GM19324 (cell line): Measurements from ENCODE around the gene AACS.
"Not testable (repeated sequence)": the region's sequence is repeated elsewhere in the genome, so short reads cannot be mapped to it uniquely, and the experiment has no call there.

ENCODE experiments used
- ATAC-seq: cut with Tn5 transposase; IDR thresholded peaks from one replicate; pipeline ENCODE4 v1.9.1; 2021; ENCODE audit warnings: mild to moderate bottlenecking, moderate library complexity; ENCODE audit not compliant: unreplicated experiment, low FRiP score

Gene AACS

GRCh38 chr12:125090437-125090836 is 25.2 kb downstream of the AACS start:
- ATAC-seq = no peak

DNA sequence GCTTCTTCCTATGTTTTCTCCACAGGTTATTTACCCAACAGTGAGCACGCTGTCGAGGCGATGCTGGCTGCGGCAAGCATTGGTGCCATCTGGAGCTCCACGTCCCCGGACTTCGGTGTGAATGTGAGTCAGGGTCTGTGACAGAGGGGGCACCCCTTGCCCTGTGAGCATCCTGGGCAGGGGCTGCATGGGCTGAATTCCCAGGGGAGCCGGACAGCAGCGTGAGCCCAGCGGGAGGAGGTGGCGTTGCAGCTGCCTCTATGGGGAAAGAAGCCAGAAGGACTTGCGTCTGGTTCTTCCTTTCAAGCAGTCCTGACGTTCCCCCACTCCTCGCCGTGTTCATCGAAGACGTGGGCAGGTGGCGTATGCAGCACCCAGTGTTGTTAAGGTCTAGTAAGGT is 26.2 kb downstream of the AACS start:
- no peak for ATAC-seq

DNA sequence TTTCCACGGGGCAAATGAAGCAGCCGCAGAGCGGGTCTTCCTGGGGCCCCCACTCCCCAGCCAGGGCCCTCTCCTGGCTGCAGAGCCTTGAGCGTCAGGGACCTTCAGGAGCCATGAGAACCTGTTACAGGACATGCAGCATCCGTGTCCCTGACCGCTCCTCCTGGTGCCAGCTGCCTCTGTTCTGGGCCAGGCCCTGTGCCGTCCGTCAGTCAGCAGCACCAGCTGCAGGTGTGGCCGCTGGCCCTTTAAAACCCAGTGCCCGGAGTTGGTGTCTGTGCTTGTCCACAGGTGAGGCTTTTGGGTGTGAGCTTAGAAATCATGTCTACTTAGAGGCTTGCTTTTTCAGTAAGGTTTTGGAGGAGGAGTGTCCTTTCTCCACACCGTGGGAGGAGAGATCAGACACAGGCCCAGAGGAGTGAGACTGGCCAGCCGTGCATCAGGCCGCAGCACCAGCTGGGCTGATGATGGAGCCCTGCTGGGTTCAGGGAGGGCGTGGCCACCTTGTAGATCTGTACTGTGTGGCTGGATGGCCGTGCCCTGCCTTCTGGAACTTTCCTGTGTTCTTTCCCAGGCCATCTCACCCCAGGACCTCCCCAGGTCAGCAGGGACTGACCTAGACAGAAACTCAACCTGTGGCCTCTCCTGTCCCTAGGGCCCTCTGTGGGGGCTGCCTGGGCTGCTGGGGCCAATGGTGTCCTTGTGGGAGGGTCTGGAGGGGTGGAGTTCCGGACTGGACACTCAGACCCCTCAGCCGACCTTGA is 27.1 kb downstream of the AACS start:
- ATAC-seq = no peak

- no peak for ATAC-seq
Measured at GRCh38 chr12:125092872-125093680, 27.8 kb downstream of the AACS start.

- no peak for ATAC-seq
Measured at GRCh38 chr12:125093681-125094330, 28.6 kb downstream of the AACS start.

DNA sequence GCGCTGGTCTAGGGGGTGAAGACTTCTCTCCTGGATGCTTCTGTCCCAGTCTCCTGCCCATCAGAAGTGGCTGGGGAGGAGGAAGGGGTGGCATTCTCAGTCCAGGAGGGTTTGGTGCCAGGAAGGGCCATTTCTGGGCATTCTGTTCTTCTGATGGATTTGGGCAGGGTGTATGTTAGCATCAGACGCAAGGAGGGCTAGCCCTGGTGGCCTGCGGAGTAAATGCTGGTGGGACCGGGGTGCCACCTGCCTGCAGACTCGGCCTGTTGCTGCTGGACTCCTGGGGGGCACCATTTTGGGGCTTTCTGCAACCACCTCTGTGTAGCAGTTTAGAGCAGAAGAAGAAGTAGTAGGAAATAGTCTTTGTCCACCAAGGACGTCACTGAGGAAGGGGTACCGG is 31.7 kb downstream of the AACS start:
- no peak for ATAC-seq

DNA sequence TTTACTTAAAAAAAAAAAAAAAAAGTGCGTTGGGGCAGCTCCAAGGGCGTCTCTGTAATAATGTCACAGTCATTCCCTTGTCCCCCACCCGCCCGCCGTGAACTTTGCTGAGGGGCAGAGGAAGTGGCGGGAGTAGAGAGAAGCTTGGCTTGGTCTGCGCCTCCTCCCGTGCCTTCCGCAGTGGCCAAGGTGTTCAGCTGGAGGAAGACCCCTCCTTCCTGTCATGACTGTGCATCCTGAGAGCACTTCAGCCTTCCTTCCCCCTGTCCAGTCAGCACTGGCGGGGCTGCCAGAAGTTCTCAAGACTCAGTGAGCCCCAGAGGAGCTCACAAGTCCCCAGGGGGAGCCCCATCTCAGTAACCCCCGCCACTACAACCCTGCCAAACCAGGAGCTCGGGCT is 32.2 kb downstream of the AACS start:
- ATAC-seq = no peak

- no peak for ATAC-seq
Measured at GRCh38 chr12:125098676-125099408, 33.6 kb downstream of the AACS start.

GRCh38 chr12:125099409-125099782 is 34.2 kb downstream of the AACS start:
- no peak for ATAC-seq

GRCh38 chr12:125100551-125101434 is 35.6 kb downstream of the AACS start:
- ATAC-seq = no peak

GRCh38 chr12:125104982-125105381 is 39.7 kb downstream of the AACS start:
- no peak for ATAC-seq

GRCh38 chr12:125105600-125105999 is 40.4 kb downstream of the AACS start:
- no peak for ATAC-seq

DNA sequence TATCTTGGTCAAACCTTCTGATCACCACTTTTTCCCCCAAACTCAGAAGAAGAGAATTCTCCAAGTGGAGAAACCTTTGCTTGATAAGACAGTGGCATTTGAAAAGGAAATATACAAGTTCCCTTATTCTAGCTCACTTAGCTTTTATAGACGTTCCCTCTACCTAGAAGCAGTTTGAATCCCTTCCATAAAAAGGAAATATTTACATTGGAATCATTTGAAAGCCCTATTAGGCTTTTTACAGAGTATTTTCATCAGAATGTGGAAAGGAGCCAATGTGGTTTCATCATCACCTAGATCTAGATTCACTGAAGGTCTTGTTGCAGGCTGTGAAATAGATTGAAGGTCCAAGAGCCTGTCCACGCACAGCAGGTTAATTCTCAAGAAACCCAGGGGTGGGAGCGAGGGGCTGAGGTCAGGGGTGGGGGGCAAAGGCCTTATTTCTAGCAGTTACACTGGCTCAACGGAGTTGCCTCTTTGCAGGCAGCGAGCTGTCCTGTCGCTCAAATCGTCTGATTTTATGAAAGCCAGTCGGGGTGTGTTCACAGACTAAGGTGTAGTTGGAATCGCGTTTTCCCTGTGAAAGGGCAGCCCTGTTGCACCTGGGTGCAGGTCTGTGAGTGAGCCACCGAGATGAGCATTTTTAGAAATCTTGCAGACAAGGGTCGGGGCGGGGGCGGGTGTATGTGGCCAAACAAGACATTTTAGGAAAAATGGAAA is 45.6 kb downstream of the AACS start:
- no peak for ATAC-seq

GRCh38 chr12:125111403-125111802 is 46.2 kb downstream of the AACS start:
- ATAC-seq = no peak

GRCh38 chr12:125112614-125113013 is 47.4 kb downstream of the AACS start:
- not testable (repeated sequence) for ATAC-seq

DNA sequence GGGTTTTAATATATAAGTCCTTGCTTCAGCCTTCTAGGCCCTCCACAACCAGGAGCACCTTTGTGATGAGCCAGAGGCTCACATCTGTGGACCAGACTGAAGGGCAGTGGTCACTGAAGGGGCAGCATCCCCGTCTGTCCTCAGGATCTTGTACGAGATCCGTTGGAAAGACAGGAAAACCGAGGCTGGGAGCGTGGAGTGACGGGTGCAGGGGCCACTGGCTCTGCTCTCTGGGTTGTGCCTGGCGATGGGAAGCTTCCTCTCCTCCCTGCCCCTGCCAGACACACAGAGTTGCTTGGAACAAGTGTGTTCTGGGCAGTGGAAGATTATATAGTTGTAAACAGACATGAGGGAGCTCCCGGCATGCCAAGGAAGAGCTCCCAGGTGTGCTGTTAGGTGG is 48.0 kb downstream of the AACS start:
- ATAC-seq = no peak

DNA sequence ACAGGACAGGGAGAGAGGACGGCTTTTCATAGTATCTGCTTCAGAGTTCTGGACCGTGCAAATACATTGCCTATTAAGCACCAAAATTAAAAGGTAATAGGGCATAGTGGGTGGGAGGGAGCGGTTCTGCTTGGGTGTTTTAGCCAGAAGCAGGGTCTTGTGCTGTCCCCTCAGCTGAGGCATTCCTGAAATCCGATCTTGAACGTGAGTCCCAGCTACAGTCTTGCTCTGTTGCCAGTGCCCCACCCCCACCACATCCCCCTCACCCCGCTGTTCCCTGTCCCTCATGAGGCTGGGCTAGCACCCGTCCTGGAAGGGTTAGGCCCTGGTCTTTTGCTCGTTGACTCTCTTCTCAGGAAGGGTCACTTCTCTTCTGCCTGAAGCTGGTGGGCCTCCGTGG is 48.6 kb downstream of the AACS start:
- no peak for ATAC-seq

DNA sequence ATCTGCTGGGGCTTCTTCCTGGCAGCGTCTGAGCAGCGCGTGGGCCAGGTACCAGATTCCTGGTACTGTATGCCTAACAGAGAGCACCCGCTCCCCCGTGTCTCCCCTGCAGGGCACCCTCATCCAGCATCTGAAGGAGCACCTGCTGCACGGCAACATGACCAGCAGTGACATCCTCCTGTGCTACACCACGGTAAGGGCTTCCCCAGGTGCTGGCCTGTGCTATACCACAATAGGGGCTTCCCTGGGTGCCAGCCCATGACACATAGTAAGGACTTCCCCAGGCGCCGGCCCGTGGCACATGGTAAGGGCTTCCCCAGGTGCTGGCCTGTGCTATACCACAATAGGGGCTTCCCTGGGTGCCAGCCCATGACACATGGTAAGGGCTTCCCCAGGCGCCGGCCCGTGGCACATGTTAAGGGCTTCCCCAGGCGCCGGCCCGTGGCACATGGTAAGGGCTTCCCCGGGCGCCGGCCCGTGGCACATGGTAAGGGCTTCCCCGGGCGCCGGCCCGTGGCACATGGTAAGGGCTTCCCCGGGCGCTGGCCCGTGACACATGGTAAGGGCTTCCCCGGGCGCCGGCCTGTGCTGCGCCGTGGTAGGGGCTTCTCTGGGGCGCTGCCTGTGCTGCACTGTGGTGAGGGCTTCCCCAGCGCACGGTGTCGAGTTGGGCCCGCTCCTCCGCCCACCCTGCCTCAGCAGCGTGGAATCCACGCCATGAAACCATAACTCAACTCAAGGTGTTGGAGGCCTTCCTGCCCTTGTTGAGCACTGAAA is 49.3 kb downstream of the AACS start:
- ATAC-seq = no peak
